Measurements from ENCODE around the gene LYSMD4. TPM values are rescaled to one million over a fixed set of nuclear protein-coding genes. Genes with fewer than 3 reads are reported as not detected.
A peak's percentile ranks its signal among the peaks of the same experiment; 100 is the strongest.
"Not testable (repeated sequence)": the region's sequence is repeated elsewhere in the genome, so short reads cannot be mapped to it uniquely, and the experiment has no call there.

LYSMD4 gene
- 1 to 10 TPM; 1.6 to 3.5 (median 3.1) TPM for polyA plus RNA-seq

GRCh38 chr15:99733268-99734039 is at the start of gene LYSMD4:
TSS of gene LYSMD4 (minus strand) at chr15:99733437. CDS start at chr15:99731999, 1,438 bp downstream.
- H3K9me3 Mint-ChIP-seq = no peaks in the 10 kb centered on the region
- H3K27ac Mint-ChIP-seq = peak within 1 kb of the TSS; percentile 79 to 88 (median 84)
- H3K36me3 Mint-ChIP-seq = peaks cover 0 to 5% (median 0%) of the 10 kb centered on the region in 3 donors
- H3K4me1 Mint-ChIP-seq = peaks cover 15% of the 10 kb centered on the region in 2 donors
- peak; percentile 94 to 96 (median 96) for DNase-seq
- H3K4me3 Mint-ChIP-seq = peak within 1 kb of the TSS; percentile 83 to 89 (median 84)
- H3K27me3 Mint-ChIP-seq (ENCODE audit: low read depth in 3 of 3) = no peaks in the 10 kb centered on the region

DNA sequence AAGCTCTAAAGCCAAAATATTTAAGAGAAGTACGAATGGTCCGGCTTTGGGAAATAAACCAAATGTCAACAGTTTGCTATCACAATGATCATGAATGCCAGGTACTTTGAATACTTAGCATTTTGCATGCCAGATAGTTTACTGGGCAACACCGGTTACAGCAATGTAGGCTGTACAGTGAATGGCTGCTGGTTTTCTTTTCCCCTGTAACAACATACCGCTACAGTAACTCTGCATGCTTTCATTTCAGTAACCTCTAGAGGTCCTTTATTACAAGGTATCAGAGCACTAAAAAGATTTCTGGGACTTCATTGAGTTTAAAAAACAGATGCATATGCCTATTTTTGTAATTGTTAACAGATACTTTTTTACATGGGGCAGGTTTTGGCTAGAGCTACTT is 48.8 kb upstream of the LYSMD4 start:
- not testable (repeated sequence) for H3K4me3 Mint-ChIP-seq; DNase-seq; H3K27ac Mint-ChIP-seq; H3K9me3 Mint-ChIP-seq; H3K36me3 Mint-ChIP-seq; H3K4me1 Mint-ChIP-seq; H3K27me3 Mint-ChIP-seq (ENCODE audit: low read depth in 3 of 3)

DNA sequence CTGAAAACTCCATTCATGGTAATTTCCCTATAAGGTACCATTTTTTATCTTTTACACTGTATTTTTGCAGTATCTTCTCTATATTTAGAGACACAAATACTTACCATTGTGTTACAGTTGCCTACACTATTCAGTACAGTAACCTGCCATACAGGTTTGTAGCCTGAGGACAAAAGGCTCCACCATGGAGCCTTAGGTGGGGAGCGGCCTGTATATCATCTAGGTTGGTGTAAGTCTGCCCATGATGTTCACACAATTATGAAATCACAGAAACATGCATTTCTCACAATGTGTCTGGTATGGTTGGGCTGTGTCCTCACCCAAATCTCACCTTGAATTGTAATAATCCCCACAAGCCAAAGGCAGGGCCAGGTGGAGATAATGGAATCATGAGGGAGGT is 43.9 kb upstream of the LYSMD4 start:
- no peak overlapping the region for H3K4me3 Mint-ChIP-seq
- peaks cover under 1 to 5% (median 2%) of the 10 kb centered on the region in 3 donors for H3K27me3 Mint-ChIP-seq (ENCODE audit: low read depth in 3 of 3)

GRCh38 chr15:99764522-99764921 is 31.3 kb upstream of the LYSMD4 start:
- no peak overlapping the region for H3K4me3 Mint-ChIP-seq
- H3K4me1 Mint-ChIP-seq = no peaks in the 10 kb centered on the region
- no peak for DNase-seq
- H3K36me3 Mint-ChIP-seq = no peaks in the 10 kb centered on the region
- H3K27ac Mint-ChIP-seq = no peak overlapping the region
- peaks cover 0 to 2% (median 0%) of the 10 kb centered on the region in 6 donors for H3K9me3 Mint-ChIP-seq
- H3K27me3 Mint-ChIP-seq (ENCODE audit: low read depth in 3 of 3) = peaks cover 0 to 12% (median 0%) of the 10 kb centered on the region in 3 donors

More for the DNA sequence above, 43.9 kb upstream of the LYSMD4 start:
- H3K4me1 Mint-ChIP-seq = no peaks in the 10 kb centered on the region
- H3K27ac Mint-ChIP-seq = no peak overlapping the region
- H3K36me3 Mint-ChIP-seq = no peaks in the 10 kb centered on the region
- DNase-seq = no peak
- H3K9me3 Mint-ChIP-seq = no peaks in the 10 kb centered on the region

DNA sequence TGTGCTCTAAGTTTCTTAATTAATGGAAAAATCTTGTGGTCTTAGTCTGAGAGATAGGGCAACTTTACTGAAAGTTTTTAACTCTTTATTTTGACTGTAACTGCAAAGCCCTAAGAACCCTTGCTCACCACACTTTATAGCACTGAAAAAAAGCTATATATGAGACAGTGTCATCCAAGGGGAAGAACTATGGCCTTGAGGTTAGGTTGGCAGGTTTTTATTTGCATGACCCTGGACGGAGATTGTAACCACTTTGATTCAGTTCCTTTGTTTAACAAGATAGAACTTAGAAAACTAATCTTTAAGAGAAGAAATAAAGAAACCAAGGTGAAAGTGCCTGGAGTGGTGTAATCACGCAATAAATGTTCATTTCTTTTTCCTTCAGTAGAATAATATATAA is 30.6 kb upstream of the LYSMD4 start:
- Mint-ChIP-seq H3K9me3 (peaks cover 0 to 2% (median 0%) of the 10 kb centered on the region in 6 donors), H3K4me3 (no peak overlapping the region), H3K4me1 (no peaks in the 10 kb centered on the region), H3K36me3 (no peaks in the 10 kb centered on the region), H3K27ac (no peak overlapping the region), H3K27me3 (ENCODE audit: low read depth in 3 of 3) (peaks cover 0 to 11% (median 0%) of the 10 kb centered on the region in 3 donors)
- DNase-seq = no peak

GRCh38 chr15:99762288-99762687 is 29.1 kb upstream of the LYSMD4 start:
- DNase-seq = no peak
- Mint-ChIP-seq H3K4me1 (no peaks in the 10 kb centered on the region), H3K27me3 (ENCODE audit: low read depth in 3 of 3) (peaks cover 0 to 10% (median 2%) of the 10 kb centered on the region in 3 donors), H3K4me3 (no peak overlapping the region), H3K36me3 (no peaks in the 10 kb centered on the region), H3K27ac (no peak overlapping the region), H3K9me3 (peaks cover 0 to 2% (median 0%) of the 10 kb centered on the region in 6 donors)

DNA sequence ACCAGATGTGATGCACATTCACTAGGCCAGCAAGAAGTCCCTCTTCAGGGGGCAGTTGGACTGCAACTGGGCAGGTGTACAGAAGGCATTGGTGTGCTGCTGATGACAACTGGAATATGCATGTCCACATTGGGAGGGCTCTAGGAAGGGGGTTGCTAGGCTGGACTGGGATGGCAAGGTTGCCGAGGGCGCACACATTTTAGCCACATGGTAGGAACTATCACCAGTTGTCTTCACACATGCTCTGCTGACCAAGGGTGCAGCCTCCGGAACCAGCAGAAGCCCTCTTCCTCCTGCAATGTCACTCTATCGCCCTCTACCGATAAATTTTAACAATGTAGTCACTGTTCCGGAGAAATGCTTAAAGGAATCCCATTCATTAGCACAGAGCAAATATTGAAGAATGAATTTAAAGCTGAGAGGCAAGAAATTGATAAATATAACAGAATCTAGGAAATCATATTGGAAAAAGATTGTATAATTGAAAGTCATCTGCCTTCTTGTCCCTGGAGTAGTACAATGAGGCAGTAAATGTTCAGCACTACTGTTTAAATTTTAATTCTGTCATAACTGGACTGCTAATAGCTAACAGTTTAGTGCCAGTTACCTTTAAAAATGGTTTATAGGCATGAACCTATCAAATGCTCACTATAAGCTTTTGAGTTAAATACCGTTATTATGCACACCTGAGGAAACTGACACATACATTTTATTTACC is 22.6 kb upstream of the LYSMD4 start:
- Mint-ChIP-seq H3K27me3 (ENCODE audit: low read depth in 3 of 3) (peaks cover 0 to 5% (median 2%) of the 10 kb centered on the region in 3 donors), H3K9me3 (peaks cover 0 to 2% (median 0%) of the 10 kb centered on the region in 6 donors), H3K4me1 (peaks cover 4 to 7% of the 10 kb centered on the region in 2 donors), H3K36me3 (no peaks in the 10 kb centered on the region), H3K27ac (no peak overlapping the region), H3K4me3 (no peak overlapping the region)
- DNase-seq = peak; percentile 50 to 60 (median 57)

- DNase-seq = no peak
- H3K27ac Mint-ChIP-seq = no peak overlapping the region
- no peaks in the 10 kb centered on the region for H3K9me3 Mint-ChIP-seq
Observed at GRCh38 chr15:99753066-99753465, 19.8 kb upstream of the LYSMD4 start.

GRCh38 chr15:99752556-99752955 is 19.3 kb upstream of the LYSMD4 start:
- H3K9me3 Mint-ChIP-seq = no peaks in the 10 kb centered on the region
- H3K36me3 Mint-ChIP-seq = no peaks in the 10 kb centered on the region
- DNase-seq = no peak
- H3K27me3 Mint-ChIP-seq (ENCODE audit: low read depth in 3 of 3) = peaks cover 0 to 2% (median 0%) of the 10 kb centered on the region in 3 donors
- H3K4me3 Mint-ChIP-seq = no peak overlapping the region
- H3K27ac Mint-ChIP-seq = no peak overlapping the region
- peaks cover 4 to 7% of the 10 kb centered on the region in 2 donors for H3K4me1 Mint-ChIP-seq

More at GRCh38 chr15:99753066-99753465, 19.8 kb upstream of the LYSMD4 start:
- H3K4me1 Mint-ChIP-seq = peaks cover 4 to 7% of the 10 kb centered on the region in 2 donors
- H3K36me3 Mint-ChIP-seq = no peaks in the 10 kb centered on the region
- peaks cover 0 to 2% (median 0%) of the 10 kb centered on the region in 3 donors for H3K27me3 Mint-ChIP-seq (ENCODE audit: low read depth in 3 of 3)
- H3K4me3 Mint-ChIP-seq = no peak overlapping the region

- H3K36me3 Mint-ChIP-seq; H3K27ac Mint-ChIP-seq; H3K9me3 Mint-ChIP-seq; H3K4me1 Mint-ChIP-seq; H3K4me3 Mint-ChIP-seq; DNase-seq; H3K27me3 Mint-ChIP-seq (ENCODE audit: low read depth in 3 of 3): not testable (repeated sequence)
Observed at GRCh38 chr15:99750326-99750725, 17.1 kb upstream of the LYSMD4 start.

- Mint-ChIP-seq H3K27ac (no peak overlapping the region), H3K4me3 (no peak overlapping the region), H3K9me3 (no peaks in the 10 kb centered on the region), H3K27me3 (ENCODE audit: low read depth in 3 of 3) (peaks cover 0 to 2% (median 0%) of the 10 kb centered on the region in 3 donors), H3K36me3 (peaks cover 0 to 8% (median 0%) of the 10 kb centered on the region in 3 donors), H3K4me1 (no peaks in the 10 kb centered on the region)
- no peak for DNase-seq
Observed at GRCh38 chr15:99749386-99749785, 16.1 kb upstream of the LYSMD4 start.

DNA sequence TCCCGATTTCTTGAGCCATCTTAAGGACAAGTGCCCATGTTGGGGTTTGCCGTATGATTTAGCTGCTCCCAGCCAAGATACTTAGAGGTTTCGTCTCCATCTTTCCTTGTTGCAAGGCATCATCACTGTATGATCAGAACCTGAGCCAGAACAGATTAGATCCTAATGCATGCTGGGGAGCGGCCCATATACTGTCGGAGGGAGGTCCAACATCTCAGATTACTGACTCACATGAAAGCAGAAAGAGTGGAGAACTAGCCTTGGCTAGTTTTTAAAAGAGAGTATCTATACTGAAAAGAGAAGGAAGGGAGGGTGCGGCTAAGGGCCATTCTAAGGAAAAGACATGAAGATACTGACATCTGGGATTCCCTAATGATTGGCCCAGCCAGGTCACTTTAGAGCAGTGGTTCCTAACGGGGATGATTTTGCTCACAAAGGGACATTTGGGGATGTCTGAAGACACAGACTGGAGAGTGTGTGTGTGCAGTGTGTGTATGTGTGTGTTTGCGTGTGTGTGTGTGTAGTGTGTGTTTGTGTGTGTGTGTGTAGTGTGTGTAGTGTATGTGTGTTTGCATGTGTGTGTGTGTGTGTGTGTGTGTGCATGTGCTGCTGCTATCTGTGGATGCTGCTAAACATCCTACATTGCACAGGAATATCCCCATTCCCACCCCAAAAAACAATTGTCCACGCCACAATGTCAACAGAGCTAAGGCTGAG is 12.3 kb upstream of the LYSMD4 start:
- H3K36me3 Mint-ChIP-seq = peaks cover 0 to 8% (median 0%) of the 10 kb centered on the region in 3 donors
- no peaks in the 10 kb centered on the region for H3K4me1 Mint-ChIP-seq
- H3K27me3 Mint-ChIP-seq (ENCODE audit: low read depth in 3 of 3) = peaks cover 0 to 2% (median 0%) of the 10 kb centered on the region in 3 donors
- no peak overlapping the region for H3K4me3 Mint-ChIP-seq
- no peak for DNase-seq
- no peaks in the 10 kb centered on the region for H3K9me3 Mint-ChIP-seq
- no peak overlapping the region for H3K27ac Mint-ChIP-seq

DNA sequence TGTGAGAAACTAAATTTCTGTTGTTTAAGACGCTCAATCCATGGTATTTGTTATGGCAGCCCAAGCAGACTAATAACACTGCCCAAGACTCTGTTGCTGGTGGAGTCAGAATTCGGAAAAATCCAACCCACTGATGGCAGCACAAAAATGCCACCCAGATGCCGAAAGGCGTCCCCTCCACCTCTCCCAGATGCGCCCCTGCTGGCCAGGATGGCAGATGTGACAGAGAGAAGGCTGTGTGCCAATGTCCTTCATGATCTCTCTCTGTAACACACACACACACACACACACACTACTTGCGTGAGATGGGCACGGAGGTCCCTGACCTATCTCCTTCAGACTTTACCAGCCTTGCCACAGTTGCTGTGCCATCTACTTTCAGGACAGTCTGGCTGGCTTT is 10.9 kb upstream of the LYSMD4 start:
- Mint-ChIP-seq H3K27me3 (ENCODE audit: low read depth in 3 of 3) (peaks cover 0 to 2% (median 0%) of the 10 kb centered on the region in 3 donors), H3K9me3 (no peaks in the 10 kb centered on the region), H3K27ac (no peak overlapping the region), H3K36me3 (peaks cover 0 to 8% (median 0%) of the 10 kb centered on the region in 3 donors), H3K4me3 (no peak overlapping the region), H3K4me1 (no peaks in the 10 kb centered on the region)
- no peak for DNase-seq
